GM18907 (cell line): Measurements from ENCODE around the gene NFAM1.

ENCODE experiments used
- ATAC-seq: cut with Tn5 transposase; IDR thresholded peaks from one replicate; pipeline ENCODE4 v1.9.1; 2021; ENCODE audit warnings: mild to moderate bottlenecking, moderate library complexity; ENCODE audit not compliant: unreplicated experiment

Gene NFAM1

GRCh38 chr22:42416671-42417230 is 15.5 kb downstream of the NFAM1 start:
- no peak for ATAC-seq

- ATAC-seq = no peak
Observed at GRCh38 chr22:42414565-42415303, 17.5 kb downstream of the NFAM1 start.

- no peak for ATAC-seq
Observed at GRCh38 chr22:42414021-42414420, 18.2 kb downstream of the NFAM1 start.

GRCh38 chr22:42412744-42413333 is 19.4 kb downstream of the NFAM1 start:
- ATAC-seq = no peak

- ATAC-seq = no peak
Observed at GRCh38 chr22:42410708-42411107, 21.5 kb downstream of the NFAM1 start.

GRCh38 chr22:42408810-42409529 is 23.2 kb downstream of the NFAM1 start:
- no peak for ATAC-seq

GRCh38 chr22:42408276-42408675 is 23.9 kb downstream of the NFAM1 start:
- no peak for ATAC-seq

- ATAC-seq = no peak
Observed at GRCh38 chr22:42404266-42404665, 27.9 kb downstream of the NFAM1 start.

GRCh38 chr22:42401535-42402334 is 30.5 kb downstream of the NFAM1 start:
- ATAC-seq = no peak

GRCh38 chr22:42400811-42401534 is 31.2 kb downstream of the NFAM1 start:
- no peak for ATAC-seq

- no peak for ATAC-seq
Observed at GRCh38 chr22:42399315-42400271, 32.6 kb downstream of the NFAM1 start.

- peak; percentile 57 for ATAC-seq
Observed at GRCh38 chr22:42397332-42398249, 34.6 kb downstream of the NFAM1 start.

- ATAC-seq = peak; percentile 34
Observed at GRCh38 chr22:42396621-42397331, 35.4 kb downstream of the NFAM1 start.

- no peak for ATAC-seq
Observed at GRCh38 chr22:42389143-42389542, 43.1 kb downstream of the NFAM1 start.

- no peak for ATAC-seq
Observed at GRCh38 chr22:42388130-42388797, 43.9 kb downstream of the NFAM1 start.

GRCh38 chr22:42387631-42388030 is 44.6 kb downstream of the NFAM1 start:
- ATAC-seq = no peak

- ATAC-seq = no peak
Observed at GRCh38 chr22:42385696-42386095, 46.5 kb downstream of the NFAM1 start.
